Measurements from ENCODE around the gene TRAP1.
A peak's percentile ranks its signal among the peaks of the same experiment; 100 is the strongest.
"Not testable (repeated sequence)": the region's sequence is repeated elsewhere in the genome, so short reads cannot be mapped to it uniquely, and the experiment has no call there.

TRAP1 gene

DNA sequence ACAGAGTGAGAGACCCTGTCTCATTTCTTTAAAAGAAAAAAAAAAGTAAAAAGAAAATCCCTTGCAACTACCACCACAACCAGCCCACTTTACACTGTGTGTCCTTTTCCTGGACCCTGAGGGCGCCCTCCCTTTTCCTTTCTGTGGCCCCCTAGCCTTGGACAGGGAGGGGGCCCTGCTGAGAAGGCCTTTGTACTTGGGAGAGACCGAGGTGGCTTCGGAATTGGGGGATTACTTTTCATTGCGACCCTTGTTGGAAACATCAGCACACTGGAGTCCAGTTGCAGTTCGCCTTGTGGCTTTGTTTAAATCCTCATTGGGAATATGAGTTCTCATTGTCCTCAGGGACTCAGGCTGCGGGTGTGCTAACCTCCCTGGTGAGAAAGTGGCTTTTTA is 72.2 kb downstream of the TRAP1 start:
- no peak for DNase-seq

DNA sequence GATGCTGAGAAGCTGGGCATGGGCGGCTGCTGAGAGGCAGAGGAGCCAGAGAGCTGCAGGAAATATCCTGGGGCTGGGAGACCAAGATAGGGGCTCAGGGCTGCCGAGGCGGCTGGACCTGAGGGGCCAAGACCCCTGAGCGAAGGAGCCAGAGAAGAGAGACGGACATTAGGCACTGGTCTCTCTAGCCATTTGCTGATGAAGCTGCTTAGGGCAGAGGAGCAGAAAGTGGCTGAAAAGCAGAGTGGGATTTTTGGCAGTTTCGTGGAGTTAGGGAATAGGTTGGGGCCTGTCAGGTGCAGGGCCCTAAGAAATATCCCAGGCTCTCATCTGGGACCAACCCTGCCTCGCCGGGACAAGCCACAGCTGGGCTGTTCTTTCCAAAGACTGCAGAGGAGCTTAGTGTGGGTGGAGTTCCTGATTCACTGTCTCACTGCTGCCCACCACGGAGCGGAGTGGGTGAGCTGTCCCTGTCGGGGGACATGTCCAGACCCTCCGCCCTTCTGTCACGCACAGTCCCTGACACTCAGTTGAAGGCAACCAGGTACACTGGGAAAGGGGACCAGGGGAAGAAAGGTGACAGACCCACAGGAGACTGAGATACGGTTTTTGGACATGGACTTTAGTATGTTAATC is 74.1 kb downstream of the TRAP1 start:
- DNase-seq: no peak

DNA sequence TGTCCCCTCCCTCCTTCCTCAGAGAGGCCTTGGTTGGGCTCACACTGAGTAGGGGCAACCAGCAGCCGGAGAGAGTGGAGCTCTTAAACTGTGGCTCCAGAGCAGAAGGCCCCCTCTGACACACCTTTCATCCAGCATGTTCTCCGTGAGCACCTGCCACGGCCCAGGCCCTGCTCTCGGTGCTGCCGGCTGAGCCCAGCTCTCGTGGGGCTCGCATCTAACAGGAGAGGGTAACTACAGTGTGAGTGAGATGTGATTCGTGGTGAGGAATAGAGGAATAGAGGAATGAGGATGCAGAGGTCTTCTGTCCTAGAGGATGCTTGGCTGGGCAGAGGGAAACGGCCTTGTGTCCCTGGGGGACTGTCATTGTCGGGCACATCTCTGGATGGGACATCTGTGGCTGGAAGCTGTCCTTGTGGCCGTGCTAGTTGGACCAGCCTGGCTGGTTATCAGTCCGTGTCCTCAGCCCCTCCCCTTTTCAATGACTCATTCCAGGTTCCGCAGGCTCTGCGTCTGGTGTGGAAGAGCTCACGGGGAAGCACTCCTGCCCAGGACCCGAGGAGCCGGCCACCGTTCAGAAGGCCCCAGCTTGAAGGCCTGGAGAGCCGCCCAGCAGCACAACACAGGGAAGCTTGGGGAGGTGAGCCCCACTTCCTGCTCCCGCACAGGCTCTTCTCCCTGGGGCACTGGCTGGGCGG is 74.8 kb downstream of the TRAP1 start:
- DNase-seq: no peak

- DNase-seq: no peak
These were observed 75.4 kb downstream of the TRAP1 start for GRCh38 chr16:3641801-3642396.

GRCh38 chr16:3640632-3641501 is 76.5 kb downstream of the TRAP1 start:
- no peak for DNase-seq

GRCh38 chr16:3640207-3640606 is 77.1 kb downstream of the TRAP1 start:
- DNase-seq: no peak

DNA sequence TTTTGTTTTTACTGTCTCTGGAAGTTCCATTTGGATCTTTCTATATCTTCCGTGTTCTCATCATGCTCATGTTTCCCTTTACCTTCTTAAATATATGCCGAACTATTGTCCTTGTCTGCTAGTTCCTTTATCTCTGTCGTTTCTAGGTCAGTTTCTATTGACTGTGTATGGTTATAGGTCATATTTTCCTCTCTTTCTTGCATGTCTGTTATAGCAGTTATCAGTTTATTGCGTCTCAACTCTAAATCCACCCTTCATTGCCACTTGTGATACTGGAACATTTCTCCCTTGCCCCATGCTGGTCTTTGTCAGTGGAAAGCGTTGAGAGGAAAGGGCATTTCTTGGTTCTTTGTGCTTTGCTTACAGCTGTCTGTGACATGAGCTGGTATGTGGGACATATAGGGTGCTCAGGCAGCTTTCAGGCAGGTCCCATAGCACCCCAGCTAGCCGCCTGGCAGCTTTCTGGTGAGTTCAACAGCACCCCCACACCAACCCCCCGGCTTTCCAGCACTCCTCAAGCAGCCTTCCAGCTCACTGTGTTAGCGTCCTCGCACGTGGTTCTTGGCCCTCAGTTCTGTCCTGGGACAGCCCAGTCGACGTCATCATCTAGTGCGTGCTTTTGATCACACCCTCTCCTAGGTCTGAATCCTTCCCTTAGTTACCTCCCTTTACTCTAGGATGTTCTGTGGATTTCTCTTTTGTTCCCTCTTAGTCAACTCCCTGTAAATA is 78.2 kb downstream of the TRAP1 start:
- DNase-seq: no peak

- DNase-seq: no peak
These were observed 79.9 kb downstream of the TRAP1 start for GRCh38 chr16:3637371-3637923.

DNA sequence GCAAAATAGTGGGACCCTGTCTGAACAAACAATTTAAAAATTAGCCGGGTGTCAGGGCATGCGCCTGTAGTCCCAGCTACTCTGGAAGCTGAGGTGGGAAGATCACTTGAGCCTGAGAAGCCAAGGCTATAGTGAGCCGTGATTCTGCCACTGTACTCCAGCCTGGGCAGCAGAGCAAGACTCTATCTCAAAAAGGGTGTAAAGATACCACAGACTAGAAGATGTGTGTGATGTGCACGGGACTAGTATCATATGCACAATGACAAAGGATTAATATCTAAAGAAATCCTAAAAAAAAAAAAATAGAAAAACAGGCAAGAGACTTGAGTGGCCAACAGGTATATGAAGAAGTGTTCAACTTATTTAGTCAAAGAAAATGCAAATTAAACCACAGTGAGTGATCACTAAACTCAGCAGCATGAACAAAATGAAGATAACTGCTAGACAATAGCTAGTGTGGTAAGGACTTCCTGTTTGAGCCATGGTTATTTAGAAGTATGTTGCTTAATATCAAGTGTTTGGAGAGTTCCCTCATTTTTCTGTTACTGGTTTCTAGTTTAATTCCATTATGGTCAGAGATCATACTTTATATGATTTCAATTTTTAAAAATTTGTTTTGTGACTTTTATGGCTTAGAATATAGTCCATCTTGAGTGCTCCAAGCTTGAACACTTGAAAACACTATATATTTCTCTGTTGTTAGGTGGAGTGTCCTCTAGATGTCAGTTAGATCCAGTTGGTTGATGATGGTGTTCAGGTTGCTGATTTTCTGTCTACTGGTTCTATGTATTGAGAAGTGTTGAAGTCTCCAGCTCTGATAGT is 91.2 kb downstream of the TRAP1 start:
- no peak for DNase-seq

DNA sequence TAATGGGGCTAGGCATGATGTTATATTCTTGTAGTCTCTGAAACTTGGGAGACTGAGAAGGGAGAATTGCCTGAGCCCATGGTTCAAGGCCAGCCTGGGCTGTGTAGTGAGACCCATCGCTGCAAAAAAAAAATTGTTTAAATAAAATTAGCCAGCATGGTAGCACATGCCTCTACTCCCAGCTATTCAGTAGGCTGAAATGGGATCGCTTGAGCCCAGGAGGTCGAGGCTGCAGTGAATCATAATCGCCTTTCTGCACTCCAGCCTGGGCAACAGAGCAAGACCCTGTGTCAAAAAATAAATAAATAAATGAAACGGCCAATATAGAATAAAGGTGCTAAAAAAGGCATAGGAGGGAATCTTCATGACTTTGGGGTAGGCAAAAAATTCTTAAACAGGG is 92.0 kb downstream of the TRAP1 start:
- DNase-seq: no peak

DNA sequence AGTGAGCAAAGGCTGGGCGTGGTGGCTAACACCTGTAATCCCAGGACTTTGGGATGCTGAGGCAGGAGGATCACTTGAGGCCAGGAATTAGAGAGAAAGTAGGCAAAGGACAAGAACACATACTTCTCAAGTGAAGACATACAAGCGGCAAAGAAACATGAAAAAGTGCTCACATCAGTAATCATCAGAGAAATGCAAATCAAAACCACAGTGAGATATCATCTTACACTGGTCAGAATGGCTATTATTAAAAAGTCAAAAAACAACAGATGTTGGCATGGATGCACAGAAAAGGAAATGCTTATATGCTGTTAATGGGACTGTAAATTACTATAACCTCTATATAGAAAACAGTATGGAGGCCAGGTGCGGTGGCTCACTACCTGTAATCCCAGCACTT is 93.7 kb downstream of the TRAP1 start:
- no peak for DNase-seq

- no peak for DNase-seq
These were observed 98.6 kb downstream of the TRAP1 start for GRCh38 chr16:3618769-3619141.

DNA sequence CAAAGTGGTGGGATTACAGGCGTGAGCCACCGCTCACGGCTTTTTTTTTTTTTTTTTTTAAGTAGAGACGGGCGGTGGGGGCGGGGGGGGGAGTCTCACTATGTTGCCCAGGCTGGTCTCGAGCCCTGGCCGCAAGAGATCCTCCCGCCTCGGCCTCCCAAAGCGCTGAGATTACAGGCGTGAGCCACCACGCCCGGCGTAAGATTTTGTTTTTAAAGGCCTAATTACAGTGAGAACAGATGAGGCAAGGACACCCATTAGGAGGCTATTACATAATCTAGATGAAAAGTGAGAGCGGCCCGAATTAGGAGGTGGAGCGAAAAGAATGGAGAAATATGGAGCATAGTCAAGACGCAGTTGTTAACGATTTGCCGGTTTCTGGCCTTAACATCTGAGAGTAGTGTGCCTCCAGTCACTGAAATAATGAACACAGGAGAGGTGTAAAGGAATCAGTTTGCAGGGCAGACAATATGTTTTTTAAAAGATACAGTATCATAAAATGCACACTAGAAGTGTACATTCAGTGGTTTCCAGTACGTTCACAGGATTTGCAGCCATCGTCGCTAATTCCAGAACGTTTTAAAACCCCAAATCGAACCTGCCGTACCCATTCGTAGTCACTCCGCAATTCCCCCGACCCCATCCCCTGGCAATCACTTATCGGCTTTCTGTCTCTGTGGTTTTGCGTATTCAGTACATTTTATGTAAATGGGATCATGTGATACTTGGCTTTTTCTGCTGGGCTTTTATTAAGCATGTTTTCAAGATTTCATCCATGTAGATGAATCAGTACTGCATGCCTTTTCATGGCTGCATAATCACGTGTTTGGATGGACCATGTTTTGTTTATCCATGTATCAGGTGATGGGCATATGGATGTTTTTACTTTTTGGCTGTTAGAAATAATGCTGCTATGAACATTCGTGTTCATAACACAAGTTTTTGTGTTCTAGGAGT is 104.5 kb downstream of the TRAP1 start:
- no peak for DNase-seq

GRCh38 chr16:3611146-3611975 is 106.0 kb downstream of the TRAP1 start, which contains the start of gene SLX4:
SLX4 (minus strand) TSS chr16:3611606; CDS start chr16:3608964, 2,642 bp downstream.
- DNase-seq: peak; percentile 88

- no peak for DNase-seq
These were observed 106.6 kb downstream of the TRAP1 start for GRCh38 chr16:3610698-3611145.

DNA sequence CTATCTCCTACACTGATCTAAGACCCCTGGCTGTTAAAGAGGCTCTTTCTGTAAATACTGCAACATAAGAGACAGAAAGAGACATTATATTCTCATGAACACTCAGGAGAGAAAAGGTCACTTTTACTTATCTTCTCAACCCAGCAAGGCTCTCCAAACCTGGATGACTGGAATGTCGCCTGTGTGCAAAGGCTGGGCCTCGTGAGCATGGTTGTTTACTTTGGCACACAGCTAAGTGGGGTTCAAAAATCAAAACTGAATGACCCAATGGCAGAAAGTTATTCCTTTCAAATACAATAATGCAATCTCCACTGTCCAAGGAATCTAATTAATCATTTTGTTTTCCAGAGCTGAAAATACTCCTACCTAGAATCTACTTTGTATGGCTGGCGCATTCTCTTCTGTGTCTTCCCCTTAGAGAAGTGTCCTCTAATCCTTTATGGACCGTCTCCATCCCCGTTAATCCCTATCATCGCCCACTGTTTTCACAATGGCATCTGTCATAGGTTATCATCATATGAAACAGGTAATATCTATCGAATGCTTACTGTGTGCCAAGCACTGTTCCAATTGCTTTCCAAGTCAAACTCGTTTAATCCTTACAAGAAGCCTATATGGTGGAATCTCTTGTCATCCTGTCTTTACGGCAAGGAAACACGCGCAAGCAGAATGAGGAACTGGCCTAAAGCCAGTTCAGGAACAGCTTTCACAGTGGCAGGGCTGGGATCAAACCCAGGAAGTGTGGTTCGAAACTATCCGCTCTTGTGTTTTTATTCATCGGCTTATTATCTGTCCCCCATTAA is 107.2 kb downstream of the TRAP1 start:
- DNase-seq: no peak

DNA sequence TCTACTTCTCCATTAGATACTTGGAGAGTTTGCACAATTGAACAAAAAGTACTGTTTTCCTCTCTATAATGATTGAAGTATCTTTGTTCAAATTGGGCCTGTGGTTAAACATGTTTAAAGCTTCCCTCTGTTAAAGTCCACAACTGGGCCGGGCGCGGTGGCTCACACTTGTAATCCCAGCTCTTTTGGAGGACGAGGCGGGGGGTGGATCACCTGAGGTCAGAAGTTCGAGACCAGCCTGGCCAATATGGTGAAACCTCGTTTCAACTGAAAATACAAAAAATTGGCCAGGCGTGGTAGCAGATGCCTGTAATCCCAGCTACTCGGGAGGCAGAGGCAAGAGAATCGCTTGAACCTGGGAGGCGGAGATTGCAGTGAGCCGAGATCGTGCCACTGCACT is 108.3 kb downstream of the TRAP1 start:
- DNase-seq: not testable (repeated sequence)

DNA sequence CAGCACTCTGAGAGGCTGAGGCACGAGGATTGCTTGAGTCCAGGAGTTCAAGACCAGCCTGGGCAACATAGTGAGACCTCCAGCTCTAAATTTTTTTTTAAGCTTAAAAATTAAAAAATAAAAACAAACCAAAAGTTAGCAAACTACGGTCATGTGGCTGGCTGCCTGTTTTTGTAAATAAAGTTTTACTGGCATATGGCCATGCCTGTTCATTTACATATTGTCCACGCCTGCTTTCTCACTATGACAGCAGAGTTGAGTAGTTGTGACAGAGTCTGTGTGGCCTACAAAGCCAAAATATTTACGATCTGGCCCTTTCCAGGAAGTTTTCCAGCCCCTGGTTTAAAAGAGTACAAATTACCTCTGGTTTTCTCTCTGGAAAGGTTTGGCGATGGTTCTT is 109.3 kb downstream of the TRAP1 start:
- no peak for DNase-seq

Data from NCI-H2029 (cell line).